ENCODE results near the gene ATP6V1C2. TPM values are rescaled to one million over a fixed set of nuclear protein-coding genes. Genes with fewer than 3 reads are reported as not detected.

Gene ATP6V1C2
- total and polyA plus RNA-seq, 2 of the 4 experiments (the other 2 are of a cell fraction): not detected

DNA sequence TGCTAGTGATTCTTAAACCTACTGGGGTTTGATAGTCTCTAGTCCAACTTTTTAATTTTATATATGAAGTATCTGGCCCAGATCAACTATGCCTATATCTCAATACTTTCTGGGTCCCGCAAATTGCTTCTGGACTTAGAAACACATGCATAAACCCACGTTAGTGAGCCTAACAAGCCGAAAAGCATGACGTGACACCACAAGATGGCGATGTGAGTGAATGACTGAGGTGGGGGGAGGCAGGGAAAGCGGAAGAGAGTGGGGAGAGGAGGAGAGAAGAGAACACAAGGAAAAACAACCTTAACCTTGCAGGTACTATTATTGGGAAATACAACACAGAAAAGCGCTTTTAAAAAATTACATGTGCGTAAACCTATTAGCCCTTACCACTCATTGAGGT is 77.4 kb downstream of the ATP6V1C2 start:
- Histone ChIP-seq H3K4ac (ENCODE audit: low read depth, low read length) (no peak overlapping the region), H4K91ac (ENCODE audit: insufficient read depth, low read depth, low read length) (no peak overlapping the region), H3K36me3 (ENCODE audit: control insufficient read depth, insufficient read depth, low read length) (peaks cover 29% of the 10 kb centered on the region), H2AFZ (replicated peaks; ENCODE audit: low read length, poor library complexity) (no peak overlapping the region), H4K20me1 (ENCODE audit: insufficient read depth, low read length) (peaks cover 61% of the 10 kb centered on the region), H3K27me3 (ENCODE audit: control insufficient read depth, insufficient read depth, low read length) (no peaks in the 10 kb centered on the region), H3K18ac (ENCODE audit: low read depth, low read length) (no peak overlapping the region), H2BK15ac (ENCODE audit: low read depth, low read length) (no peak overlapping the region), H3K4me3 (ENCODE audit: insufficient read depth, low read depth, low read length) (no peak overlapping the region), H2BK20ac (ENCODE audit: low read depth, low read length) (no peak overlapping the region), H2BK5ac (ENCODE audit: low read depth, low read length, poor library complexity, severe bottlenecking) (no peak overlapping the region), H3K9ac (ENCODE audit: low read depth, low read length) (no peak overlapping the region), H3K4me2 (ENCODE audit: low read depth, low read length) (no peak overlapping the region), H3K79me1 (ENCODE audit: low read depth in 1 of 2, low read length in 2 of 2) (peaks cover 35 to 67% of the 10 kb centered on the region in 2 experiments), H3K9me1 (ENCODE audit: insufficient read depth, low read length) (no peaks in the 10 kb centered on the region), H2BK120ac (ENCODE audit: low read depth, low read length) (no peak overlapping the region), H2AK9ac (replicated peaks; ENCODE audit: low read depth, low read length, poor library complexity) (no peak overlapping the region), H3K27ac (ENCODE audit: insufficient read depth, low read length) (no peak overlapping the region), H2AK5ac (ENCODE audit: low read depth, low read length) (no peak overlapping the region), H3K23ac (ENCODE audit: low read depth, low read length) (no peak overlapping the region), H3K9me3 (ENCODE audit: control insufficient read depth, insufficient read depth, low read length) (no peaks in the 10 kb centered on the region), H3K14ac (replicated peaks; ENCODE audit: low read depth, low read length) (no peak overlapping the region), H3K4me1 (ENCODE audit: control insufficient read depth, insufficient read depth, low read length) (no peaks in the 10 kb centered on the region), H4K5ac (ENCODE audit: low read depth, low read length) (no peak overlapping the region), H3K56ac (ENCODE audit: extremely low read depth, insufficient read depth, low read length) (no peak overlapping the region), H4K8ac (ENCODE audit: low read depth in 2 of 2, low read length in 2 of 2) (no peak overlapping the region)
- WGBS, 2 experiments (ENCODE audit: extremely low coverage in 2 of 2, insufficient read length in 1 of 2): no CpG with 5 or more reads among the region's 8 CpGs
- in situ Hi-C loops (cut with MboI; ENCODE audit: low sequenced_read_pairs): no loop called here
- dilution Hi-C loops (cut with HindIII; ENCODE audit: low sequenced_read_pairs, unreplicated experiment): no loop called here
- BruUV-seq (replicated peaks): no TSS peak
- ChIA-PET CTCF (no interaction called here), POLR2A (ENCODE audit: unreplicated experiment) (no interaction called here)
- DNase-seq (no peak), ATAC-seq (ENCODE audit: low read depth) (no peak)
- no peak for TF ChIP-seq SMC3 (IDR thresholded peaks at IDR 0.05; ENCODE audit: low read depth, low read length)
- TF ChIP-seq, protein P1, sequence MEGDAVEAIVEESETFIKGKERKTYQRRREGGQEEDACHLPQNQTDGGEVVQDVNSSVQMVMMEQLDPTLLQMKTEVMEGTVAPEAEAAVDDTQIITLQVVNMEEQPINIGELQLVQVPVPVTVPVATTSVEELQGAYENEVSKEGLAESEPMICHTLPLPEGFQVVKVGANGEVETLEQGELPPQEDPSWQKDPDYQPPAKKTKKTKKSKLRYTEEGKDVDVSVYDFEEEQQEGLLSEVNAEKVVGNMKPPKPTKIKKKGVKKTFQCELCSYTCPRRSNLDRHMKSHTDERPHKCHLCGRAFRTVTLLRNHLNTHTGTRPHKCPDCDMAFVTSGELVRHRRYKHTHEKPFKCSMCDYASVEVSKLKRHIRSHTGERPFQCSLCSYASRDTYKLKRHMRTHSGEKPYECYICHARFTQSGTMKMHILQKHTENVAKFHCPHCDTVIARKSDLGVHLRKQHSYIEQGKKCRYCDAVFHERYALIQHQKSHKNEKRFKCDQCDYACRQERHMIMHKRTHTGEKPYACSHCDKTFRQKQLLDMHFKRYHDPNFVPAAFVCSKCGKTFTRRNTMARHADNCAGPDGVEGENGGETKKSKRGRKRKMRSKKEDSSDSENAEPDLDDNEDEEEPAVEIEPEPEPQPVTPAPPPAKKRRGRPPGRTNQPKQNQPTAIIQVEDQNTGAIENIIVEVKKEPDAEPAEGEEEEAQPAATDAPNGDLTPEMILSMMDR (conservative IDR thresholded peaks at IDR 0.05; ENCODE audit: low read depth, low read length): 0 out of 2 replicates have a peak, but pooled peaks have one; percentile 8
- intact Hi-C loops (cut with micrococcal nuclease): no loop called here
